H1 (cell line): ENCODE measurements around the gene MYO5B. TPM values are rescaled to one million over a fixed set of nuclear protein-coding genes. Genes with fewer than 3 reads are reported as not detected.

Experiments
- CHD1 ChIP-seq: IDR thresholded peaks from 2 replicates; pipeline ENCODE4 v1.6.1; 2012; ENCODE audit warnings: low read depth, low read length, improper control_type of control experiment
- CTBP2 ChIP-seq: IDR thresholded peaks from 2 replicates; pipeline ENCODE4 v1.7.0; 2011; ENCODE audit warnings: borderline replicate concordance, mild to moderate bottlenecking, moderate library complexity, mixed read lengths, low read length; ENCODE audit not compliant: insufficient read depth, insufficient read length
- MAFK ChIP-seq: IDR thresholded peaks from 2 replicates; pipeline ENCODE4 v1.6.1; 2012; ENCODE audit warnings: low read depth, mild to moderate bottlenecking, improper control_type of control experiment, low read length
- NANOG ChIP-seq: IDR thresholded peaks from 2 replicates; pipeline ENCODE4 v1.6.1; 2011; ENCODE audit warnings: low read length, low read depth, mild to moderate bottlenecking, inconsistent platforms; ENCODE audit not compliant: insufficient read depth, poor library complexity, severe bottlenecking
- SP2 ChIP-seq: IDR thresholded peaks from 2 replicates; pipeline ENCODE4 v1.6.1; 2012; ENCODE audit warnings: mild to moderate bottlenecking, low read length, inconsistent platforms
- polyA plus RNA-seq, 7 experiments: library from polyadenylated mRNA; depleted of rRNA in 3 of 7; stranded (reverse) in 5 of 7; unstranded in 2 of 7; fragments of >200 nt in 5 of 7; fragments of 200-250 nt in 2 of 7; gene quantifications; 1 replicate in 5 of 7; 2 replicates in 1 of 7; 4 replicates in 1 of 7; pipeline versions ENCODE4 v1.2.1 to v1.2.3, GENCODE V29; 2011 to 2013; ENCODE audit warnings: missing spikeins in 2 of 7, mixed read lengths in 2 of 7
- total RNA-seq: library from RNA; stranded (reverse); fragmentation: NEBNext Ultra II Directional; extraction: Animal tissue kit (Norgen Biotek cat#: 25700); gene quantifications from 2 replicates; pipeline ENCODE4 v1.2.1, GENCODE V29; 2021

Gene MYO5B
- total and polyA plus RNA-seq, 2 of the 8 experiments (the other 6 are each of a cell fraction or from before 2014, with no cell fraction given): 6.4 to 7.7 TPM

DNA sequence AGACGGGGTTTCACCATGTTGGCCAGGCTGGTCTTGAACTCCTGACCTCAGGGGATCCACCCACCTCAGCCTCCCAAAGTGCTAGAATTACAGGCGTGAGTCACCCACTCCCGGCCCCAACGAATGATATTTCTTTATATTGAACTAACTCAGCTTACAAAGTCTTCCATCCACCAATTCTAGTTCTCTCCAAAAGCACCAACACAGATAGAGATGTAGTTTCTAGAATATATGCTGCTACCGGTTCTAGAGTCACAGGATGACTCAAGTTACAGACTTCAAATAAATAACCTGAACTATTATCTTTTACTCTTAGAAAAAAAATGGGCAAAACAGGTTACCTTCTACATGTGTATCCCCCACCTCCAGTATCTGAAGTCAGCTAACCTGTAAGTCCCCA lies 390.9 kb downstream of the MYO5B start (continued):
- TF ChIP-seq CHD1 (no peak), CTBP2 (no peak), NANOG (no peak), MAFK (no peak), SP2 (no peak)
